GM12891 (cell line): ENCODE measurements around the gene PCCA.
"Not testable (repeated sequence)": the region's sequence is repeated elsewhere in the genome, so short reads cannot be mapped to it uniquely, and the experiment has no call there.

Experiments
- DNase-seq: peaks from one replicate; pipeline ENCODE4 v3.0.0; 2011; ENCODE audit warnings: low spot score; ENCODE audit not compliant: insufficient read length
- FAIRE-seq: peaks from 2 replicates; lab custom pipeline; 2011; peaks lifted over from hg19 to GRCh38; lab: Jason Lieb, UNC
- PAX5 ChIP-seq: IDR thresholded peaks from 2 replicates; pipeline ENCODE4 v1.6.1; 2011; ENCODE audit warnings: low read length, moderate library complexity, mild to moderate bottlenecking; ENCODE audit not compliant: insufficient read depth, severe bottlenecking
- POLR2A ChIP-seq: IDR thresholded peaks from 2 replicates; pipeline ENCODE4 v1.6.1; 2011; ENCODE audit warnings: low read depth, low read length, control low read depth
- POLR2AphosphoS5 ChIP-seq: IDR thresholded peaks from 2 replicates; pipeline ENCODE4 v1.6.1; 2011; ENCODE audit warnings: low read depth, low read length, control low read depth
- POU2F2 ChIP-seq: IDR thresholded peaks from 2 replicates; pipeline ENCODE4 v1.6.1; 2011; ENCODE audit warnings: low read depth, mild to moderate bottlenecking, control low read depth, low read length, moderate library complexity
- SPI1 ChIP-seq: IDR thresholded peaks from 2 replicates; pipeline ENCODE4 v1.6.1; 2011; ENCODE audit warnings: low read depth, low read length, control low read depth
- TAF1 ChIP-seq: IDR thresholded peaks from 2 replicates; pipeline ENCODE4 v1.6.1; 2011; ENCODE audit warnings: low read depth, low read length, control low read depth

PCCA gene

GRCh38 chr13:100095498-100095897 lies 6.6 kb downstream of the PCCA start:
- no peak for DNase-seq
- FAIRE-seq: no peak
- TF ChIP-seq PAX5 (no peak), TAF1 (no peak), POLR2A (no peak), POLR2AphosphoS5 (no peak), POU2F2 (no peak), SPI1 (no peak)

- TF ChIP-seq PAX5: no peak
- TF ChIP-seq SPI1: no peak
- no peak for TF ChIP-seq TAF1
- no peak for TF ChIP-seq POLR2A
- TF ChIP-seq POLR2AphosphoS5: no peak
- TF ChIP-seq POU2F2: no peak
- FAIRE-seq (no peak), DNase-seq (no peak)
Measured at GRCh38 chr13:100096526-100096925, 7.6 kb downstream of the PCCA start.

GRCh38 chr13:100097821-100098220 lies 8.9 kb downstream of the PCCA start:
- no peak for TF ChIP-seq TAF1
- no peak for TF ChIP-seq SPI1
- TF ChIP-seq PAX5: no peak
- TF ChIP-seq POLR2A: no peak
- no peak for TF ChIP-seq POLR2AphosphoS5
- no peak for TF ChIP-seq POU2F2
- FAIRE-seq: no peak
- DNase-seq: no peak

GRCh38 chr13:100098445-100099116 lies 9.7 kb downstream of the PCCA start:
- TF ChIP-seq SPI1 (no peak), POU2F2 (no peak), PAX5 (no peak), POLR2AphosphoS5 (no peak), TAF1 (no peak), POLR2A (no peak)
- no peak for FAIRE-seq
- no peak for DNase-seq

- not testable (repeated sequence) for FAIRE-seq, DNase-seq
Measured at GRCh38 chr13:100099117-100099445, 10.2 kb downstream of the PCCA start.

- no peak for DNase-seq
- no peak for FAIRE-seq
- TF ChIP-seq POU2F2: no peak
Measured at GRCh38 chr13:100100115-100100879, 11.4 kb downstream of the PCCA start.

GRCh38 chr13:100102042-100102441 lies 13.1 kb downstream of the PCCA start:
- TF ChIP-seq PAX5: no peak
- no peak for TF ChIP-seq POU2F2
- no peak for TF ChIP-seq POLR2A
- no peak for TF ChIP-seq SPI1
- no peak for TF ChIP-seq TAF1
- TF ChIP-seq POLR2AphosphoS5: no peak
- no peak for FAIRE-seq
- DNase-seq: no peak

- FAIRE-seq (no peak), DNase-seq (no peak)
- TF ChIP-seq TAF1: no peak
- TF ChIP-seq POU2F2: no peak
- no peak for TF ChIP-seq POLR2A
- no peak for TF ChIP-seq PAX5
- no peak for TF ChIP-seq SPI1
- TF ChIP-seq POLR2AphosphoS5: no peak
Measured at GRCh38 chr13:100106005-100106404, 17.1 kb downstream of the PCCA start.

GRCh38 chr13:100106705-100107104 lies 17.8 kb downstream of the PCCA start:
- DNase-seq: no peak
- no peak for FAIRE-seq
- TF ChIP-seq PAX5: no peak
- TF ChIP-seq SPI1: no peak
- TF ChIP-seq POU2F2: no peak
- TF ChIP-seq TAF1: no peak
- TF ChIP-seq POLR2AphosphoS5: no peak

- no peak for DNase-seq
- peak; percentile 82 for FAIRE-seq
Measured at GRCh38 chr13:100108913-100109507, 20.1 kb downstream of the PCCA start.

More at GRCh38 chr13:100108913-100109507, 20.1 kb downstream of the PCCA start:
- TF ChIP-seq POU2F2 (no peak), TAF1 (no peak), POLR2AphosphoS5 (no peak), PAX5 (no peak), SPI1 (no peak), POLR2A (no peak)
